Nephron (organoid): ENCODE data around the gene SLBP.
"Not testable (repeated sequence)": the region's sequence is repeated elsewhere in the genome, so short reads cannot be mapped to it uniquely, and the experiment has no call there.

Experiments used
- H3K27ac Mint-ChIP-seq, 3 experiments: 2 replicates each; pipeline ENCODE4 v1.8.0; 2020; ENCODE audit warnings: mixed read lengths in 3 of 3, mild to moderate bottlenecking in 2 of 3, moderate library complexity in 1 of 3
- H3K27me3 Mint-ChIP-seq: 2 replicates; pipeline ENCODE4 v1.8.0; 2021; ENCODE audit warnings: low read depth, mild to moderate bottlenecking, moderate library complexity, mixed read lengths
- H3K36me3 Mint-ChIP-seq: 2 replicates; pipeline ENCODE4 v1.8.0; 2020; ENCODE audit warnings: low read depth, mixed read lengths
- H3K4me1 Mint-ChIP-seq: 2 replicates; pipeline ENCODE4 v1.8.0; 2020; ENCODE audit warnings: mixed read lengths
- H3K4me3 Mint-ChIP-seq, 3 experiments: 2 replicates each; pipeline ENCODE4 v1.8.0; 2020; ENCODE audit warnings: mild to moderate bottlenecking in 3 of 3, mixed read lengths in 3 of 3, moderate library complexity in 2 of 3
- H3K9me3 Mint-ChIP-seq: 2 replicates; pipeline ENCODE4 v1.8.0; 2020; ENCODE audit warnings: mixed read lengths
- CTCF ChIP-seq, 3 experiments: fragments of 200-600 bp; sonication (generic); IDR thresholded peaks; one replicate each; pipeline ENCODE4 v1.5.0; 2021; ENCODE audit warnings: antibody characterized with exemption in 3 of 3; ENCODE audit not compliant: unreplicated experiment in 3 of 3

Gene SLBP

GRCh38 chr4:1705732-1706131 is 6.4 kb downstream of the SLBP start:
- no peaks in the 10 kb centered on the region for H3K9me3 Mint-ChIP-seq
- peaks cover 56% of the 10 kb centered on the region for H3K36me3 Mint-ChIP-seq
- no peaks in the 10 kb centered on the region for H3K27me3 Mint-ChIP-seq
- H3K4me3 Mint-ChIP-seq = no peak overlapping the region
- no peak for TF ChIP-seq CTCF (IDR thresholded peaks at IDR 0.05; ENCODE audit: unreplicated experiment in 3 of 3)
- H3K4me1 Mint-ChIP-seq = peaks cover 18% of the 10 kb centered on the region
- H3K27ac Mint-ChIP-seq = no peak overlapping the region

- peaks cover 63% of the 10 kb centered on the region for H3K36me3 Mint-ChIP-seq
- no peak for TF ChIP-seq CTCF (IDR thresholded peaks at IDR 0.05; ENCODE audit: unreplicated experiment in 3 of 3)
- peaks cover 11% of the 10 kb centered on the region for H3K4me1 Mint-ChIP-seq
- H3K27me3 Mint-ChIP-seq = no peaks in the 10 kb centered on the region
- peak overlapping the region in 1 of 3 experiments; percentile 31 for H3K27ac Mint-ChIP-seq
- H3K4me3 Mint-ChIP-seq = no peak overlapping the region
- no peaks in the 10 kb centered on the region for H3K9me3 Mint-ChIP-seq
These were observed 8.3 kb downstream of the SLBP start for GRCh38 chr4:1703867-1704266.

- Mint-ChIP-seq H3K4me1 (peaks cover 11% of the 10 kb centered on the region), H3K36me3 (peaks cover 68% of the 10 kb centered on the region)
- H3K27me3 Mint-ChIP-seq, H3K27ac Mint-ChIP-seq, H3K4me3 Mint-ChIP-seq, H3K9me3 Mint-ChIP-seq: not testable (repeated sequence)
These were observed 10.4 kb downstream of the SLBP start for GRCh38 chr4:1701671-1702070.

- Mint-ChIP-seq H3K9me3 (no peaks in the 10 kb centered on the region), H3K36me3 (peaks cover 70% of the 10 kb centered on the region), H3K4me3 (no peak overlapping the region), H3K27ac (peak overlapping the region; percentile 70 to 84 (median 83)), H3K4me1 (peaks cover 11% of the 10 kb centered on the region), H3K27me3 (no peaks in the 10 kb centered on the region)
- no peak for TF ChIP-seq CTCF (IDR thresholded peaks at IDR 0.05; ENCODE audit: unreplicated experiment in 3 of 3)
These were observed 16.2 kb downstream of the SLBP start for GRCh38 chr4:1695913-1696312.

- Mint-ChIP-seq H3K27ac (no peak overlapping the region), H3K27me3 (no peaks in the 10 kb centered on the region), H3K4me3 (no peak overlapping the region), H3K36me3 (peaks cover 62% of the 10 kb centered on the region), H3K9me3 (no peaks in the 10 kb centered on the region), H3K4me1 (peaks cover 11% of the 10 kb centered on the region)
- TF ChIP-seq CTCF (IDR thresholded peaks at IDR 0.05; ENCODE audit: unreplicated experiment in 3 of 3) = peak; percentile 87 to 88 (median 88)
These were observed 18.8 kb downstream of the SLBP start for GRCh38 chr4:1693131-1693896.

GRCh38 chr4:1691737-1692373 is 20.3 kb downstream of the SLBP start:
- Mint-ChIP-seq H3K27ac (no peak overlapping the region), H3K4me1 (peaks cover 11% of the 10 kb centered on the region), H3K9me3 (no peaks in the 10 kb centered on the region), H3K4me3 (no peak overlapping the region), H3K27me3 (no peaks in the 10 kb centered on the region), H3K36me3 (peaks cover 55% of the 10 kb centered on the region)
- no peak for TF ChIP-seq CTCF (IDR thresholded peaks at IDR 0.05; ENCODE audit: unreplicated experiment in 3 of 3)
